Measurements from ENCODE around the gene ADAM33.
A peak's percentile ranks its signal among the peaks of the same experiment; 100 is the strongest.

ADAM33 gene

GRCh38 chr20:3670945-3671344 lies 10.9 kb downstream of the ADAM33 start:
- Histone ChIP-seq H4K20me1 (peaks cover 0 to 44% (median 14%) of the 10 kb centered on the region in 11 experiments; a peak in 16 of 22 replicates), H3K4me3 (peak overlapping the region in 3 of 10 experiments; percentile 53 to 60 (median 56); a peak in 3 of 20 replicates), H3K4me1 (peaks cover 38 to 67% (median 59%) of the 10 kb centered on the region in 10 experiments), H3K27me3 (peaks cover 25 to 53% (median 38%) of the 10 kb centered on the region in 11 experiments; a peak in 21 of 22 replicates), H3K4me2 (peak overlapping the region; percentile 86 to 100 (median 97)), H3K9me3 (replicated peaks in 1 of 11) (no peaks in the 10 kb centered on the region), H3K36me3 (no peaks in the 10 kb centered on the region), H3K27ac (peak overlapping the region in 6 of 11 experiments; percentile 16 to 69 (median 36); a peak in 9 of 22 replicates), H3K9ac (peak overlapping the region in 5 of 11 experiments; percentile 3 to 63 (median 60); a peak in 9 of 22 replicates)
- no peak for TF ChIP-seq Cebpa-rat (IDR thresholded peaks at IDR 0.05)

DNA sequence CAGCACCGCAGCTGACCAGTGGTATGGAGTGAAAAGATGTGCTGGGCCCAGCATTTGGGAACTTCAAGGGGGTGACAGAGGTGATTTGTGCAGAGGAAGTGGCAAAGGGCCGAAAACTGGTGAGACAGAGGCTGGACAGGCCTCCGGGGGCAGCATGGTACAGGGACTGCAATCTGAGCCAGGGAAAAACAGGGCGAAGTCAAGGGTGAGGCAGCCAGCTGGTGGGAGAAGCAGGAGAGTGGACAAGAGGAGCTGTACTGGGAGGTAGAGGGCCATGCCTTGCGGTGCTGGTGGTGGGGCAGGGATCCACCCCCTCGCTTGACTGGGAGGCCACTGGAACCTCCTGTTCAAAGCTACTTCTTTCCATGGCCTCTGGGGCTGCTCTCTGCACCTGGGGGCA lies 11.3 kb downstream of the ADAM33 start:
- Histone ChIP-seq H3K4me3 (no peak overlapping the region), H3K9me3 (replicated peaks in 1 of 11) (no peaks in the 10 kb centered on the region), H4K20me1 (peaks cover 0 to 44% (median 14%) of the 10 kb centered on the region in 11 experiments; a peak in 16 of 22 replicates), H3K4me1 (peaks cover 40 to 71% (median 63%) of the 10 kb centered on the region in 10 experiments), H3K27me3 (peaks cover 24 to 50% (median 36%) of the 10 kb centered on the region in 11 experiments; a peak in 21 of 22 replicates), H3K4me2 (peak overlapping the region; percentile 86 to 100 (median 97)), H3K9ac (peak overlapping the region in 4 of 11 experiments; percentile 59 to 63 (median 60); a peak in 8 of 22 replicates), H3K27ac (peak overlapping the region in 4 of 11 experiments; percentile 20 to 69 (median 44); a peak in 7 of 22 replicates), H3K36me3 (no peaks in the 10 kb centered on the region)
- TF ChIP-seq Cebpa-rat (IDR thresholded peaks at IDR 0.05), result no peak

- Histone ChIP-seq H3K4me3 (no peak overlapping the region), H3K27me3 (peaks cover 18 to 47% (median 29%) of the 10 kb centered on the region in 11 experiments; a peak in 21 of 22 replicates), H3K4me1 (peaks cover 45 to 78% (median 70%) of the 10 kb centered on the region in 10 experiments), H3K9me3 (replicated peaks in 1 of 11) (no peaks in the 10 kb centered on the region), H3K9ac (peak overlapping the region in 3 of 11 experiments; percentile 59 to 60 (median 60); a peak in 5 of 22 replicates), H4K20me1 (peaks cover 0 to 38% (median 14%) of the 10 kb centered on the region in 11 experiments; a peak in 16 of 22 replicates), H3K4me2 (peak overlapping the region; percentile 86 to 100 (median 97)), H3K27ac (peak overlapping the region in 3 of 11 experiments; percentile 20 to 69 (median 57); a peak in 5 of 22 replicates), H3K36me3 (no peaks in the 10 kb centered on the region)
- no peak for TF ChIP-seq Cebpa-rat (IDR thresholded peaks at IDR 0.05)
These were observed 12.0 kb downstream of the ADAM33 start for GRCh38 chr20:3669710-3670367.

- no peaks in the 10 kb centered on the region for H3K9me3 ChIP-seq (replicated peaks in 1 of 11)
- H3K4me2 ChIP-seq, result peak overlapping the region in 4 of 11 experiments; percentile 10 to 85 (median 76); a peak in 4 of 22 replicates
- no peak overlapping the region for H3K4me3 ChIP-seq
- no peak for TF ChIP-seq Cebpa-rat (IDR thresholded peaks at IDR 0.05)
- H3K27me3 ChIP-seq, result peaks cover 12 to 40% (median 16%) of the 10 kb centered on the region in 11 experiments
- peaks cover 0 to 34% (median 14%) of the 10 kb centered on the region in 11 experiments; a peak in 16 of 22 replicates for H4K20me1 ChIP-seq
- H3K27ac ChIP-seq, result no peak overlapping the region
- H3K4me1 ChIP-seq, result peaks cover 40 to 80% (median 67%) of the 10 kb centered on the region in 10 experiments
- H3K36me3 ChIP-seq, result no peaks in the 10 kb centered on the region
- no peak overlapping the region for H3K9ac ChIP-seq
These were observed 14.3 kb downstream of the ADAM33 start for GRCh38 chr20:3667434-3668037.

DNA sequence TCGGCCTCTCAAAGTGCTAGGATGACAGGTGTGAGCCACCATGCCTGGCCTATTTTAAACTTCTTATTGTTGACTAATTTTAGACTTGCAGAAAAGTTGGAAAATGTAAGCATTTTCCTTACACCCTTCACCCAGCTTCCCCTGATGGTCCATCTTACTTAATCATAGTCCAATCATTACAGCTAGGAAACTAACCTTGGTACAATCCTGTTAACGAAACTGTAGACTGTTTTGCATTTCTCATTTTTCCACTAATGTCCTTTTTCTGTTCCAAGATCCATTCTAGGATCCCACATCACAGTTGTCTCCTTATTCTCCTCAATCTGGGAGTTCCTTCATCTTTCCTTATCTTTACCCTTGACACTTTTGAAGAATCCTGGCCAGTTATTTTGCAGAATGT lies 18.0 kb downstream of the ADAM33 start:
- Histone ChIP-seq H3K9ac (no peak overlapping the region), H3K36me3 (no peaks in the 10 kb centered on the region), H3K4me2 (no peak overlapping the region; a peak in 1 of 22 replicates), H3K4me1 (peaks cover 29 to 55% (median 43%) of the 10 kb centered on the region in 10 experiments), H3K9me3 (replicated peaks in 1 of 11) (no peaks in the 10 kb centered on the region; a peak in 1 of 22 replicates), H3K27ac (no peak overlapping the region), H3K27me3 (peaks cover 40 to 50% (median 45%) of the 10 kb centered on the region in 11 experiments), H4K20me1 (peaks cover 0 to 18% (median 0%) of the 10 kb centered on the region in 11 experiments; a peak in 5 of 22 replicates), H3K4me3 (no peak overlapping the region)
- no peak for TF ChIP-seq Cebpa-rat (IDR thresholded peaks at IDR 0.05)

DNA sequence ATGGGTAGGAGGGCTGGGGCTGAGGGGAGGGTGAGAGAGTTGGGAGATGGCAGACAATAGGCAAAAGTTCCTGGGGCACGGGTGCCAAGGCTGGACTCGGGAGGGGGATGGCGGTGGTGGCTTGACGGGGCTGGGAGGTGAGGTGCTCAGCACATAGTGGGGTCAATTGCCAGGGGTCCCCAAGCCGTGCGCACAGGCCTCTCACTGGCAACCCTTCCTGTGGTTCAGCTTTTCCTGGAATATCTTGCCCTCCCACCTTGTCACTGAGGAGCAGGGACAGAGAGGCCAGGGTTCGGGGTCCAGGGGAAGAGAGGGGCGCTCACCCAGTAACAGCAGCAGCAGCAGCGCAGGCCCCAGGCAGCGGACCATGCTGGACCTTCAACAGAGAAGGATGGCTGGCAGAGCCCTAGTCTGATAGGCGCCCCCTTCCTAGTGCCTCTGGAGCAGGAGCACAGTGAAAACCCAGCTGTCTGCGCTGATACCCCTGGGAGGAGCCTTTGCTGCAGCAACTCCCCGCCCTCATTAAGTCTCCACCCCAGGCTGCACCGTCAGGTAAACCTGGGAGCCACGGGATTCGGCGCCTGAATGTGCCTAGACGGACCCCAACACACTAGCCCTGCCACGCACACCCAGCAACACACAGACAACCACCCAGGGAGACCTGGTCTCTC lies 18.6 kb downstream of the ADAM33 start, which contains the start of gene GFRA4:
Gene GFRA4 (minus strand): TSS at position 369 of the 671 bp plus-strand sequence. CDS start 0 bp downstream, at position 369.
- peaks cover 34 to 55% (median 45%) of the 10 kb centered on the region in 10 experiments for H3K4me1 ChIP-seq
- no peak within 1 kb of the TSS for H3K9ac ChIP-seq
- H3K27me3 ChIP-seq, result peaks cover 40 to 50% (median 45%) of the 10 kb centered on the region in 11 experiments
- H3K4me2 ChIP-seq, result peak within 1 kb of the TSS in 1 of 11 experiments; percentile 85; a peak in 2 of 22 replicates
- H3K4me3 ChIP-seq, result no peak within 1 kb of the TSS
- no peaks in the 10 kb centered on the region; a peak in 1 of 22 replicates for H3K9me3 ChIP-seq (replicated peaks in 1 of 11)
- H3K36me3 ChIP-seq, result no peaks in the 10 kb centered on the region
- TF ChIP-seq Cebpa-rat (IDR thresholded peaks at IDR 0.05), result no peak
- H3K27ac ChIP-seq, result no peak within 1 kb of the TSS
- peaks cover 0 to 18% (median 0%) of the 10 kb centered on the region in 11 experiments; a peak in 5 of 22 replicates for H4K20me1 ChIP-seq

GRCh38 chr20:3661814-3662665 lies 19.8 kb downstream of the ADAM33 start:
- peaks cover 28 to 52% (median 44%) of the 10 kb centered on the region in 10 experiments for H3K4me1 ChIP-seq
- H3K4me2 ChIP-seq, result no peak overlapping the region
- H3K4me3 ChIP-seq, result no peak overlapping the region
- TF ChIP-seq Cebpa-rat (IDR thresholded peaks at IDR 0.05), result no peak
- no peaks in the 10 kb centered on the region for H3K36me3 ChIP-seq
- no peak overlapping the region for H3K9ac ChIP-seq
- peaks cover 0 to 18% (median 0%) of the 10 kb centered on the region in 11 experiments; a peak in 5 of 22 replicates for H4K20me1 ChIP-seq
- no peak overlapping the region for H3K27ac ChIP-seq
- H3K27me3 ChIP-seq, result peaks cover 40 to 50% (median 45%) of the 10 kb centered on the region in 11 experiments
- H3K9me3 ChIP-seq (replicated peaks in 1 of 11), result no peaks in the 10 kb centered on the region; a peak in 1 of 22 replicates
